Fibroblast of skin of right biceps (primary cell): ENCODE data around the gene SLC9A2.
A peak's percentile ranks its signal among the peaks of the same experiment; 100 is the strongest.

Experiments used
- DNase-seq: peaks from one replicate; pipeline ENCODE4 v3.0.0-alpha.2; 2013

SLC9A2 gene

DNA sequence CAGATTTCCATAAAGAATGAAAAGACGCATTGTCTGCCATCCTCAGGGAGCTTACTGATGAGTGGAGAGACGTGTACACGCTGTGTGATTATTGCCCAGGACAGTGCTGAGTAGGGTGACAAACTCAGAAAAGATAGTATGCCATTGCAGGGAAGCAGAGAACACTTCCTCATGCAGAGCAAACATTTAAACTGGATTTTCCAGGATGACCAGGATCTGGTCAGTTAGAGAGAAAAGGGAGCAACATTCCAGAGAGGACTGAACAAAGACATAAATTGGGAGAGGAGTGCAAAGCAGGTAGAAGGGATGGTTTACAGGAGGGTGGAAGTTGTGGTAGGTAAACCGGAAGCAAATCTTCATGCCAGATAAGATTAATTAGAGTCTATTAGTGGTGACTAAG lies 2.3 kb downstream of the SLC9A2 start:
- no peak for DNase-seq

DNA sequence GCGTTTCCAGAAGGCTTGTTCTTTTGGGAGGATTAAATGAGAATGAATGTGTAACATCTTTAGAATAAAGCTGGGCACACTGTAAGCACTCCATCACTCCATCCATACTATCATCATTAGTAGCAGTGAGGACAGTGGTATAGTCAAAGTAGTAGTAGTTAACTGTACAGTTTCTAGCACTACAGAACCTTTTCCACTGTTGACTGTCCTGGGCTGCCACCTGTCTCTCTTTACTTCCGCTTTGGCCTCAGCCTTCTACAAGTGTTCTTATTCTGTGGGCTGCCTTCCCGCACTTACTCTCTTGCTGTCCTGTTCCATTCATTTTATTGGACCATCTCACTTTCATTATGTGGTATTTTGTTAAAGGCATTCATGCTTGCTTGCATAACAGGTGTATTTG lies 3.3 kb downstream of the SLC9A2 start:
- DNase-seq, result no peak

GRCh38 chr2:102630458-102630857 lies 11.1 kb downstream of the SLC9A2 start:
- no peak for DNase-seq

GRCh38 chr2:102632380-102633175 lies 13.2 kb downstream of the SLC9A2 start:
- no peak for DNase-seq

DNA sequence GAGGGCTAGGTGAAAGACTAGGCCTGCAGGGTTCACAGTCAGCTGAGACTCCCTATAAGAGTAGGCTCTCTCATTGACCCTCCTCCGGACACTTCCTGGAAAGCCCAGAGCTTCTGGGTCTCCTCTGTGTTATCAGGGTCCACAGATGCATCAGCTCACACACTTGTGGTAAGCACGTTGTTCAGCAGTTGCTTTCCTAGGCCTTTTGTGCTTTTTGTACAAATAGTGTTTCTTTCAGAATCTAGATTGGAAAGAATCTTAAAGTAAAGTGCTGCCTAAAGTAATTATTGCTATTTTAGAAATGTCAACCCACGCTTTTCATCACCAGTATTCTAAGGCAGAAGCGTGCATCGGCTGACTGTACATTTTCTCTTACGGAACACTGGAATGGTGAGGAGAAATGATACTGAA lies 15.5 kb downstream of the SLC9A2 start:
- DNase-seq, result no peak

DNA sequence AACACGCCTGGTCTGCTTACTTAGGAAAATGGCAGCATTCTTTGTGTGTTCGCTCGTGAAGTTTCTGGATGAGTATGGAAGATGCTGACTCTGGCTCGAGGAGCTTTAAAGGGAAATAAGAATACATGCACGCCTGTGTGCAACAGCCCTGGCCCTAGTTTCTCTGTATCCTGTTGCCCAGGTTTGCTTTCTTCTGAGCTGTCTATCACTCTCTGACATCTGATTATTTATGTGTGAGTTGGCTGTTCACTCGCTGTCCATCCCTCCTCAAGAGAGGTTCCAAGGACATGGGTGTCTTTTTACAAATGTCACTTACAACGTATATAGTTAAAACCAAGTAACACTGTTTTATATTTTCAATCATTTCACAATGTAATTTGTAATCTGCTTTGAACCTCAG lies 16.0 kb downstream of the SLC9A2 start:
- DNase-seq, result no peak

DNA sequence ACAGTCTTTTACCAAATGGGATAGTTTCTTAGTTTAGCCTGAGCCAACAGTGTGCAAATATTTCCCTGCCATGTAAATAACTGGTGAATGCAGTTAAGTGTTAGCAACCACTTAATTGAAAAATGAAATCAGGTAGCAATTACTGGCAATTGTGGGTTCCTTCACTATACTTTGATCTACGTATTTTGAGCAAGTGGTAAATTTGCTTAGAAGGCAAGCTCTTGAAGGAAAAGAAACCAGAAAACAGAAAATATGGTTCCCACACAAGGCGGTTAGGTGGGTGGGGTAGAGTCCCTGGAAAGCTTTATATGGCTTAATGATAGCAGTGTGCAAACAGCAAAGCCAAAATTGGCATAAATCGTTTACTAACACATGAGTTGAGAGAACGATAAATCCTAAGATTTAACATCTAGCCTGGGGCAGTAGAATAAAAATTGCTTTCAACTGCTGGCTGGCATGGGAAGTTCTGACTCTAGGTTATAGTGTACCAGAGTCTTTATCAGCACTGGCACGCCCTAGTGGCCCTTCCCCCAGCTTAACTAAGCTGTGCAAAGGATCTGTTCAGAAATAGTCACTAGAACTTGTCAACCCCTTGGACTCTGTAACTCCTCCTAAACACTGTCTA lies 17.0 kb downstream of the SLC9A2 start:
- no peak for DNase-seq

DNA sequence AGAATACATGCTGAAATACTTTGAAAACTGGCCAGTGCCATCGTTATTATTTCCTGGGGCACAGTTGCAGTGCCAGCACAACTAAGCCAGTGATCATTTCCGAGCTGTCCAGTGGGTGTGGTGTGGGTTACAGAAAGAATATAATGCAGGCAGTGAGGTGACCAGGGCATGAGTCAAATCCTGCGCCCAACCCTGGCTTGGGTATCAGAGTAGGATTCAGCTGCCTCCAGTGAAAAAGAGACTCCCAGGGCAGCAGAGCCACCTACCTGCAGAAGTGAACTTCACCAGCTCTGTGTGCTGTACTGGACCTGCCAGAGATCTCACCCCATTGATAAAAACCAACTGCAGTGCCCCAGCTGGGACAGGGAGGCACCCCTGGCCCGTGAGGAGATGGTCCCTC lies 18.0 kb downstream of the SLC9A2 start:
- DNase-seq, result no peak

DNA sequence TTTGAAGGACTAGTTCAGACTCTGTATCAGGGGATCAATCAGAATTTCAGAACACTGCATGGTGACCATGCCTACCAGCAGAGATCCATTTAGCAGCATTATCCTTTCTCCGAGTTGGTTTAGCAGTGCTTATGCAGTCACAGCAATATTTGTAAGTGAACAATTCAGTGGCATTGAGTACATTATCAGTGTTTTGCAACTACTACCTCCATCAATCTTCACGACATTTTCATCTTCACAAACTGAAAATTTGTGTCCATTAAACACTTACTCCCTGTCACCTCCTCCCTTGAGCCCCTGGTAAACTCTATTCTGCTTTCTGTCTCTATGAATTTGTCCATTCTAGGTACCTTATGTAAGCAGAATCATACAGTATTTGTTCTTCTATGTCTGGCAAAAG lies 20.1 kb downstream of the SLC9A2 start:
- DNase-seq, result no peak

- no peak for DNase-seq
Measured at GRCh38 chr2:102652126-102652525, 32.8 kb downstream of the SLC9A2 start.

DNA sequence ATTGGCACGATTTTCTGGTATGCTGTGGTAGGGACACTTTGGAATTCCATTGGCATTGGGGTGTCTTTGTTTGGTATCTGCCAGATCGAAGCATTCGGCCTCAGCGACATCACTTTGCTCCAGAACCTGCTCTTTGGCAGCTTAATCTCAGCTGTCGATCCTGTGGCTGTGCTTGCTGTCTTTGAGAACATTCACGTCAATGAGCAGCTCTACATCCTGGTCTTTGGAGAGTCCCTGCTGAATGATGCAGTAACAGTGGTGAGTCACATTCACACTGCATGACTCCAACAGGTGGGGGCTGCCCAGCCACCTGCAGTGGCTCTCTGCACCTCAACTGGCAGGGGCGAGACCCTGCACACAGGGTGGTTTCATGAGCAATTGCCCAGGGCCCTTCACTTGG lies 38.4 kb downstream of the SLC9A2 start:
- DNase-seq, result no peak

- DNase-seq, result no peak
Measured at GRCh38 chr2:102660070-102660469, 40.7 kb downstream of the SLC9A2 start.

DNA sequence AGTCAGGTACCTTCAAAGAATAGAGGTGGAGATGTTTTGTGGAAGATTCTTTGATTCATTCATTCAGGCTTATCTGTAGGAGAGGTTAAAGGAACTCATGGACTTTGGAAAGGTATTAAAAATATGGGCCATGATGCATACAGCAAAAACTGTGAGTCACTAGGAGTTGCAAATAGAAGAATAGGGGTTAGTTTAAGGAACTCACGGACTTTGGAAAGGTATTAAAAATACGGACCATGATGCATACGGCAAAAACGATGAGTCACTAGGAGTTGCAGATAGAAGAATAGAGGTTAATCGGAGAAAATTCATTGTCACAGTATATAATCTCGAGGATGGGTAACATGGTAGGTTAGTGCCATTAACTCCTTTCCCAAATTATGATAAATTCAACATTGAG lies 41.2 kb downstream of the SLC9A2 start:
- no peak for DNase-seq

DNA sequence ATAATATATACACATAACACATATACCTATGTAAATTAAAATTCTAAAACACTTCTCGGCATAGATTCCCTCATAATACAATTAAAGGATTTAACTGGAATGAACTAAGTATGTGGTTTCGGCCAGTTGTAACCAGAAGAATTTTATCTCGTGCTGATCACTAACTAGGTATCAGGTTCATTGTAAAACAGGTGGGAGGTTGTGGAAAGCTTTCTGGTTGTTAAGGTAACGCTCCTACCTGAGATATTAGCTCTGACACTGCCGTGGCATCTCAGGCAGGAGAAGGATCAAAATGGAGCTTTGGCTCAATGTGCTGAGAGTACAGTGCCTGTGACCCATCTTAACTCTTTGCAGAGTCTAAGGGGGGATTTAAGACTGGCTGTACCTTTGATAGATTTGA lies 42.5 kb downstream of the SLC9A2 start:
- no peak for DNase-seq

- no peak for DNase-seq
Measured at GRCh38 chr2:102662833-102663232, 43.5 kb downstream of the SLC9A2 start.

GRCh38 chr2:102663381-102663780 lies 44.0 kb downstream of the SLC9A2 start:
- no peak for DNase-seq

GRCh38 chr2:102664471-102664909 lies 45.1 kb downstream of the SLC9A2 start:
- DNase-seq, result peak; percentile 19

- DNase-seq, result no peak
Measured at GRCh38 chr2:102667072-102667471, 47.7 kb downstream of the SLC9A2 start.

DNA sequence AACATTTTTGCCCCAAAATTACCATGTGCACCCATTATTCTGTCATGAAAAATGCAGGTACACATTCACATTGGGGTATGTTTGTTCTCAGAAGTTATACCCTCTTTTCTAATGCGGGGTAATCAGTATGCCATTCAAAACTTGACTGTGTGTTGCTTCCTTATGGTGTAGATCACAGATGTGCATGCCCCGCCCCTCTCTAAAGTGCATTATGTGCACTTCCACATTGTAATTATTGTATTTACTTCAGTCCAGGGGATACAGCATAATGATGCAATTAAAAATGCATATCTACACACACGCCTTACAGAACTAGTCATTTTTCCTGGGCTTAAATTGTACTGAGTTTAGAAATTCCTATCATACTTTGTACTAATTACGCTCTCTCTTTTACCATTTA lies 48.8 kb downstream of the SLC9A2 start:
- DNase-seq, result no peak

GRCh38 chr2:102669401-102669800 lies 50.0 kb downstream of the SLC9A2 start:
- DNase-seq, result no peak

DNA sequence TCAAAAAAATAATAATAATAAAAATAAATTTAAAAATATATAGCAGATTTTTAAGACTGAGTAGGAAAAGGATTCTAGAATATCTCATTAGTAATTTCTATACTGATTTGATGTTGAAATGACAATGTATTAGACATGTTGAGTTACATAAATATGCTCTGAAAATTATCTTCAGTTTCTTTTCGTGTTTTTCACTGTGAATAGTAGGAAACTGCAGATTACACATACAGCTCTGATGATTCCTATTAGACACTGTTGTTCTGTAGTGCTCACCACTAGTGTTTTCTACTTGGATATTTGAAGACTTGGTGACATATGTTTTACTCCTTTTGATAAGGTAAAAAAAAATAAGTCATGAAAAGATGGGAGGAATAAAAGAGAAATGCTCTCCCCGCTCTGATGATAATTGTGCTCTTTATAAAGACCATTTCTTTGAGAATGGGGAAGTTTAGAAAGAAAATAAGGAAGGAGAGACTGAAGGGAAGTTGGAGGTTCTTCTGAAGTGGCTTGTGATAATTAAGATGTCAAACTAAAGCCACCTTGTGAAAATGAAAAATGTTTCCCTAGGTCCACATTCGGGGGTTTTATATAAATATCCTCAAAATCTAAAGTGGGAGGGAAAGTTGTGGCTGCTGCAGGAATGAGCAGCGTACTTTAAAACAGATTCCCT lies 52.9 kb downstream of the SLC9A2 start:
- DNase-seq, result no peak

DNA sequence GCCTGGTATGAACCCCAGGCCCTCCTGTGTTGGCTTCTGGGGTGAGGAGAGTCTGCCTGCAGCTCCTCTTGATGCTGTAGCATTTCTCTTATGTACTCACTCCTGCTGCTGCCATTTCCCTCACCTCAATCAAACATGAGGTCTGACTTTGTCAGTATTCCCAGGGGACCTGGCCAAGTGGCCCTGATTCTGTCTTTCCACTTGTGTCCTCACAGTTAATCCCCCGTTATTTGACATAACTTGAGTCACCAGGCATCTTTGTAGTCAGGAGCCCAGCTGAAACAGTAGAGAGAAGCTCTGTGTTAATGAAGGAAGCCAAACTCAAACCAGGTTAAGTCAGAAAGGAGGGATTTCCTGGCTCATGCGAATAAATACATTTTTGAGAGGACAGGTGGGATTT lies 55.0 kb downstream of the SLC9A2 start:
- no peak for DNase-seq

DNA sequence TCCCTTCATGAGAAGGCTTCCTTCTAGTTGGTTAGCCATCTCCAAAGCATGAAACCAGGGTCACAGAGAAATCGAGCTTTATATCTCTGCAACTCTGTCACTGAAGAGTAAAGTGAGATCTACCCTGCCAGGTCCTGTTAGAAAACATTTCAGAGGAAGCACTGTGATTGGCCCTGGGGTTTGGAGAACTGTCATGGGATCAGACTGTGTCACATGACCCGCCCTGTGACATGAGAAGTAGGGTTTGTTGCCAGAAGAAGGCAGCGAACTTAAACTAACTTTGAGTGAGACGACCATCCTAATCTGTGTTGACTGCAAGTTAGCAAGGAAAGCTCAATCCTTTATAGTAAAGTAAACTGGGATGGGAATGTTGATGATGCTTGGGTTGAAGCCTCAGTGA lies 55.5 kb downstream of the SLC9A2 start:
- no peak for DNase-seq
